Ascending aorta (tissue), 2 donors: Measurements from ENCODE around the gene SH3RF3. TPM values are rescaled to one million over a fixed set of nuclear protein-coding genes. Genes with fewer than 3 reads are reported as not detected.
A peak's percentile ranks its signal among the peaks of the same experiment; 100 is the strongest.

ENCODE experiments used
- DNase-seq, 2 donors: peaks; one replicate each; pipeline ENCODE4 v3.0.0-alpha.2; 2019; ENCODE audit warnings: low spot score in 2 of 2
- H3K27ac ChIP-seq, 2 donors: fragments of 200-600 bp; sonication (generic); one replicate each; pipeline ENCODE4 v1.5.1; 2016 to 2017; ENCODE audit warnings: mild to moderate bottlenecking in 1 of 2
- H3K27me3 ChIP-seq: fragments of 200-600 bp; sonication (generic); one replicate; pipeline ENCODE4 v1.5.1; 2017
- H3K36me3 ChIP-seq, 2 donors: fragments of 200-600 bp; sonication (generic); one replicate each; pipeline ENCODE4 v1.5.1; 2016
- H3K4me1 ChIP-seq, 2 donors: fragments of 200-600 bp; sonication (generic); one replicate each; pipeline ENCODE4 v1.5.1; 2016 to 2017; ENCODE audit warnings: mild to moderate bottlenecking in 1 of 2
- H3K4me3 ChIP-seq, 2 donors: fragments of 200-600 bp; sonication (generic); one replicate each; pipeline ENCODE4 v1.5.1; 2016 to 2017; ENCODE audit warnings: mild to moderate bottlenecking in 1 of 2
- H3K9me3 ChIP-seq, 2 donors: fragments of 200-600 bp; sonication (generic); one replicate each; pipeline ENCODE4 v1.5.1; 2016
- CTCF ChIP-seq, 3 experiments: fragments of 200-600 bp in 2 of 3; fragments of 450-650 bp in 1 of 3; sonication (generic) in 2 of 3; IDR thresholded peaks; one replicate each; pipeline ENCODE4 v1.5.1; 2016 to 2019; ENCODE audit warnings: antibody characterized with exemption in 3 of 3, mild to moderate bottlenecking in 1 of 3, moderate library complexity in 1 of 3
- intact Hi-C: fragments of 100-400 bp; cut with DNase I; formaldehyde crosslinking; loops from one replicate; pipeline ENCODE4 v1.15.1; 2023
- total RNA-seq: library from RNA; depleted of rRNA; stranded (reverse); fragments of >200 nt; gene quantifications from one replicate; pipeline ENCODE4 v1.1.0, GENCODE V29; 2016

SH3RF3 gene
- total RNA-seq, 1 donor from 2014 or later = 53.5 TPM

GRCh38 chr2:109209412-109209811 lies 80.4 kb downstream of the SH3RF3 start:
- H3K4me1 ChIP-seq = peaks cover 20 to 33% of the 10 kb centered on the region in 2 donors
- TF ChIP-seq CTCF (IDR thresholded peaks at IDR 0.05) = no peak
- peak in 1 of 2 donors; percentile 68 for DNase-seq
- no peaks in the 10 kb centered on the region for H3K27me3 ChIP-seq
- H3K27ac ChIP-seq = peak overlapping the region; percentile 52 to 72
- intact Hi-C loops = no loop called here
- H3K9me3 ChIP-seq = peaks cover 0 to 5% of the 10 kb centered on the region in 2 donors
- no peaks in the 10 kb centered on the region for H3K36me3 ChIP-seq
- H3K4me3 ChIP-seq = no peak overlapping the region

GRCh38 chr2:109209941-109210340 lies 80.9 kb downstream of the SH3RF3 start:
- DNase-seq = peak in 1 of 2 donors; percentile 28
- intact Hi-C loops = loop anchor here (5.0 kb wide), 1 partner anchor 37 kb away; no protein-coding TSS in a partner anchor
- Histone ChIP-seq H3K27me3 (no peaks in the 10 kb centered on the region), H3K36me3 (no peaks in the 10 kb centered on the region), H3K9me3 (peaks cover 0 to 5% of the 10 kb centered on the region in 2 donors), H3K4me3 (no peak overlapping the region), H3K4me1 (peaks cover 20 to 33% of the 10 kb centered on the region in 2 donors), H3K27ac (peak overlapping the region; percentile 13 to 52)
- no peak for TF ChIP-seq CTCF (IDR thresholded peaks at IDR 0.05)

GRCh38 chr2:109210431-109211200 lies 81.6 kb downstream of the SH3RF3 start:
- Histone ChIP-seq H3K4me1 (peaks cover 20 to 35% of the 10 kb centered on the region in 2 donors), H3K36me3 (no peaks in the 10 kb centered on the region), H3K27ac (peak overlapping the region; percentile 13 to 39), H3K4me3 (no peak overlapping the region), H3K27me3 (no peaks in the 10 kb centered on the region), H3K9me3 (peaks cover 0 to 5% of the 10 kb centered on the region in 2 donors)
- intact Hi-C loops = loop anchor here (5.0 kb wide), 1 partner anchor 37 kb away; no protein-coding TSS in a partner anchor
- DNase-seq = peak in 1 of 2 donors; percentile 63
- no peak for TF ChIP-seq CTCF (IDR thresholded peaks at IDR 0.05)

GRCh38 chr2:109211315-109211714 lies 82.3 kb downstream of the SH3RF3 start:
- intact Hi-C loops = loop anchor here (5.0 kb wide), 1 partner anchor 36 kb away; no protein-coding TSS in a partner anchor
- Histone ChIP-seq H3K36me3 (no peaks in the 10 kb centered on the region), H3K27me3 (no peaks in the 10 kb centered on the region), H3K27ac (no peak overlapping the region), H3K4me3 (no peak overlapping the region), H3K9me3 (peaks cover 0 to 5% of the 10 kb centered on the region in 2 donors), H3K4me1 (peaks cover 20 to 38% of the 10 kb centered on the region in 2 donors)
- peak in 1 of 2 donors; percentile 61 for DNase-seq
- TF ChIP-seq CTCF (IDR thresholded peaks at IDR 0.05) = no peak

GRCh38 chr2:109212836-109213563 lies 84.0 kb downstream of the SH3RF3 start:
- no peak overlapping the region for H3K4me3 ChIP-seq
- intact Hi-C loops = loop anchor here (5.0 kb wide), 1 partner anchor 34 kb away; no protein-coding TSS in a partner anchor
- no peaks in the 10 kb centered on the region for H3K36me3 ChIP-seq
- peaks cover 0 to 5% of the 10 kb centered on the region in 2 donors for H3K9me3 ChIP-seq
- H3K4me1 ChIP-seq = peaks cover 23 to 44% of the 10 kb centered on the region in 2 donors
- no peaks in the 10 kb centered on the region for H3K27me3 ChIP-seq
- no peak for TF ChIP-seq CTCF (IDR thresholded peaks at IDR 0.05)
- DNase-seq = no peak
- H3K27ac ChIP-seq = no peak overlapping the region
